Neural progenitor cell (in vitro differentiated cells): Measurements from ENCODE around the gene EFNB2.

Experiments
- CTCF ChIP-seq: fragments of 200-600 bp; sonication (generic); IDR thresholded peaks from 2 replicates; pipeline ENCODE4 v1.5.1; 2017; ENCODE audit warnings: antibody characterized with exemption, mild to moderate bottlenecking
- EZH2 ChIP-seq: fragments of 200-600 bp; sonication (generic); IDR thresholded peaks from 2 replicates; pipeline ENCODE4 v1.6.1; 2017; ENCODE audit warnings: antibody characterized with exemption, mild to moderate bottlenecking, moderate library complexity
- EZH2phosphoT487 ChIP-seq: fragments of 200-600 bp; sonication (generic); IDR thresholded peaks from 2 replicates; pipeline ENCODE4 v1.6.1; 2017; ENCODE audit warnings: antibody characterized with exemption

- TF ChIP-seq CTCF (no peak), EZH2 (no peak), EZH2phosphoT487 (no peak)
These were observed 37.3 kb downstream of the EFNB2 start for GRCh38 chr13:106498158-106498557.
